Measurements from ENCODE around the gene REPIN1. TPM values are rescaled to one million over a fixed set of nuclear protein-coding genes. Genes with fewer than 3 reads are reported as not detected.

REPIN1 gene
- polyA plus RNA-seq, 3 donors, result 76.5 to 84.8 (median 79.6) TPM

- DNase-seq (ENCODE audit: low read depth in 3 of 3, low spot score in 2 of 3), result no peak
Observed at GRCh38 chr7:150336746-150337145, 31.9 kb upstream of the REPIN1 start.

DNA sequence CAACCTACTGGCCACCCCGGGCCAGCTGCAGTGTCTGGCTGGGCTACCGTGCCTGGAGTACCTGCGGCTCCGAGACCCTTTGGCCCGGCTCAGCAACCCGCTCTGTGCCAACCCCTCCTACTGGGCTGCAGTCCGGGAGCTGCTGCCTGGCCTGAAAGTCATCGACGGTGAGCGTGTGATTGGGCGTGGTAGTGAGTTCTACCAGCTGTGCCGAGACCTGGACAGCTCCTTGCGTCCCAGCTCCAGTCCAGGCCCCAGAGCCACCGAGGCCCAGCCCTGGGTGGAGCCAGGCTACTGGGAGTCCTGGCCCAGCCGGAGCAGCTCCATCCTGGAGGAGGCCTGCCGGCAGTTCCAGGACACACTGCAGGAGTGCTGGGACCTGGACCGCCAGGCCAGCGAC lies 31.4 kb upstream of the REPIN1 start:
- no peak for DNase-seq (ENCODE audit: low read depth in 3 of 3, low spot score in 2 of 3)

DNA sequence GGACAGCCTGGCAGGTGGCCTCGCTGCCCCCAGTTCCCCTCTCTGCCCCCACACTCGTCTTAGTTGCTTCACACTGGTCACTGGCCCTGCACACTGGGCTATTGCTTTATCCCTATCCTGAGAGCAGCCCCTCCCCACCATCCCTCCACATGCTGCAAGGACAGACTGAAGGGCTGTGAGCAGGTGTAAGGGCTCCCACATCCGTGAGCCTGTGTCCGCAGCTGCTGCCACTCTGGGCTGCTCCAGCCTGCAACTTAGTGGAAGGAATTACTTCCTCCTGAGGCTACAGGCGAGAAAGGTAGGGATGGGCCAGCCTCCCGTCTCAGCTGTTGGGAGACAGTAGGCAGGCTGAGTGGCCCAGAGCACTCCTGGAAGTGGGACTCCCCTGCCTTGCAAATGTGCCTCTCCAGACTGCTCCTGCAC lies 31.0 kb upstream of the REPIN1 start:
- no peak for DNase-seq (ENCODE audit: low read depth in 3 of 3, low spot score in 2 of 3)

DNA sequence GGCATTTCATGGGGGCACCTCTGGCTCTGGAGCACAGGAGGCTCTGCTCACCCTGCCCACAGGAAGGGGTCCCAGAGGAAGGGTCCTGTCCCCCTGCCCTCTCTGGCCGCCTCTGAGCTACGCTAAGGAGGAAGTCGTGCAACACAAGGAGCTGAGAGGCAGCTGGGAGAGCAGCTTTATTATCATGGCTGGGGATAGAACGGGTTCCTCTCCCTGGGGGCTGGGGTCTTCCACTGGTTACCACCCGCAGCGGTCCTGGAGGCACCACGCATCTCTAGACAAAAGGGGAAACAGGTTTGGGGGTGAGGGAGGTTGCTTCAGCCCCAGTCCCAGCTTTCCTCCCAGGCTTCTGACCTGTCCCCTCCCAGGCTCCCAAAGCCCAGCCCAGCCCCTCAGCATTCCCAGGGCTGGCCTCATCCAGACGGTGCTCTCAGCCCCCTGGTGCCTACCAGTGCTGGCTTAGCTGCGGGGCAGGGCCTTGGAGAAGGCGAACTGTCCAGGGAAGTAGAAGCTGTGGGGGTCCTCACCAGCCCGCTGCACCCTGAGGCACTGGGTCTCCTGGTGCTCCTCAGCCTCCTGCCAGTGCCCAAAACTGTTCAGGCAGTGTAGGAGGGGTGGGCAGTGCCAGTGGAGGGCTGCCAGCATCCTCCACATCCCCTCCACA lies 30.3 kb upstream of the REPIN1 start:
- no peak for DNase-seq (ENCODE audit: low read depth in 3 of 3, low spot score in 2 of 3)

- DNase-seq (ENCODE audit: low read depth in 3 of 3, low spot score in 2 of 3), result no peak
Observed at GRCh38 chr7:150339409-150339809, 29.2 kb upstream of the REPIN1 start.

DNA sequence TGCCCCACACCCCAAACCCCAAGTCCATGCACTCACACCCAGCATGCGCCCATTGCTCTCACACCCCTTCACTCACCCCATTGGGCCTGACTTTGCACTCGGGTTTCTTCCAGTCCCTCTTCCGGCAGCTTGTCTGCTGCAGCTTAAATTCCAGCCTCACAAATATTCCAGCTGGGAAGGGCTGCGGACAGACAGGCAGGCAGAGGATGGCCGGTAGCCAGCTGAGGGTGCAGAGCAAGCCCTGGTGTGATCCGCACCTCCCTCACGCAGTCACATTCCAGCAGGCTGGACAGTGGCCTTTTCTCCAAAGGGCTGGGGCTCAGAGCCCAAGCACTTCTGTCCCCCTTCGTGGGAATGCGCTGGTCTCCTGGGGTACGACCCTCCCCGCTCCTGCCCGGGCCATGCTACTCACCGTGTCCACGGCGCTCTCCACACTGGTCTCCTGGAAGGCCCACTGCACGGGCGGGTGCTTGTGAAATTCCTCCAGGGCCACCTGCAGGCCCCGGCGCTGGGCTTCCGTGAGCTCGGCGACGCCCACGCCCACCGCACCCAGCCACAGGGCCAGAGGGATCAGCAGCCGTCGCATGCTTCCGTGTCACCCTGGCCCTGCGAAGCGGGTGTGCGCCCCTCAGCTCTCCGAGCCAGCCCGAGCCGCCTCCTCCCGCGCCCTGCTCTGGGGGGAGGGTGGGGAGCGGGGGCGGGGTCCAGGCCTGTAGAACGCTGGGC lies 28.4 kb upstream of the REPIN1 start:
- DNase-seq (ENCODE audit: low read depth in 3 of 3, low spot score in 2 of 3), result no peak

DNA sequence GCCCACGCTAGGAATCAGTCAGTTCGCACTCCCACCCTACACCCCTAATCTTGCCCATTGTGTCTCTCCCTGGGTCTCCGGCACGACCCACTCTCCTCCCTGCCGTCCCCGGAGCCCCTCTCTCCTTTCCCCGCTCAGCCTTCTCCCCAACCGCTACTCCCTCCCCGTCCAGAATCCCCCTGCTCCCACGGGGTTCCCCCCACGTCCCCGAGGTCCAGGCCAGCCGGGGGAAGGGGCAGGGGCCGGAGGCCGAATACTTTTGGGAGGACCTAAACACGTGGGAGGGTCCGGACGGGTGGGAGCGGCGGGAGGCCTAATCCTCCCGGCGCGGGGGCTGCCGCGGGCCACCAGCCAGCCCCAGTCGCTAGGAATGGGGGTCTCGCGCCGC lies 27.8 kb upstream of the REPIN1 start:
- DNase-seq (ENCODE audit: low read depth in 3 of 3, low spot score in 2 of 3), result no peak

DNA sequence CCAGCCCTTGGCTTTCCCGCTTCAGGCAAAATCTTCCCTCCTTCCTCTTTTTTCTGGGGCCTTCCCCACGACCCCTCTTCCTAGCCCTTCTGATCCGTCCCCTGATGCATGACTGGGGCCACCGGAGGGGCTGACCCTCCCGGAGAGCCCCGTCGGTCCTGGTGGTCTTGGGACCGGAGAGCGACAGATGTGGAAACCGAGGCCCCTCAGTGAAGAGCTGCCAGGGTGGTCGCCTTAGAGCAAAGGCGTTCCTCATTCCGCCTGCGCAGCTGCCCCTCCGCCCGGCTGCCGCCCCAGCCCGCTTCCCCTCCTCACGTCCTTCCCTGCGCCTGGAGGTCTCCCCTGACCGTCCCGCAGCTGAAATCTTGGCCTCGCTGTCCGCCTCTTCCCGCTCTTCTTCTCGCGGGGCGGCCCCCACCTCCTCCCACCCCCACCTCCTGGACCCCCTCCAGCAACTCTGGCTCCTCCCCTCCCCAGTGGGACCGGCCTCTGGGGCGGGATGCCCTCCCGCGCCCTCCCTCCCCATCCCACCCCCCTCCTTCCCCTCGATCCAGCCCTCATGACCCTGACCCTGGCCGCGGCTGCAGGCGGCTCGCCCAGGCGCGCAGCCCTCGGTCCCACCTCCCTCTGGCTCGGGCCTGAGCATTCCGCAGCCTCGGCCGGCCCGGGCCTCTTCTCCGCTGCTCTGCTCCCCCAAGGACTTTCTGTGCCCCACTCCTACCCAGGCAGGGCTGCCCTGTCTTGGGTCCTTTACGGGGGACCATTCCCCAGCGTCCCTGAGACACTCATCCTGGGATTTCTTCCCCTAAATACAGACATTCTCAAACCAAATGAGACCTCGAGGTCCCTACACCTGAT lies 27.1 kb upstream of the REPIN1 start, which contains the start of gene RARRES2:
TSS of gene RARRES2 (minus strand) at position 367 of the 858 bp plus-strand sequence. CDS start 1,020 bp downstream, outside the sequence.
- DNase-seq (ENCODE audit: low read depth in 3 of 3, low spot score in 2 of 3), result no peak

DNA sequence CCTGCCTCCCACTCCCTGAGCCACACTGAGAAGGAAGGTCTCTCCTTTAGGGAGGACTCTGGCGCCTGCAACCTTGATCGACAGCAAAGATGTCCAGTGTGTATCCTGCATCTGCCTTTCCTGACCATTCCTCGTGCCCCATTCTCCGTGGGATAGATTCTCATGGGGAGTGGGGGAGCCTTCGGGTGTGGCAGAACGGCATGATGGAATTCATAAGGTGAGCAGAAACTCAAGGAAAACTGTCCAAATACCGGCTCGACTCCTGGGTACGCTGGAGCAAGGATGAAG lies 26.6 kb upstream of the REPIN1 start:
- DNase-seq (ENCODE audit: low read depth in 3 of 3, low spot score in 2 of 3), result no peak

DNA sequence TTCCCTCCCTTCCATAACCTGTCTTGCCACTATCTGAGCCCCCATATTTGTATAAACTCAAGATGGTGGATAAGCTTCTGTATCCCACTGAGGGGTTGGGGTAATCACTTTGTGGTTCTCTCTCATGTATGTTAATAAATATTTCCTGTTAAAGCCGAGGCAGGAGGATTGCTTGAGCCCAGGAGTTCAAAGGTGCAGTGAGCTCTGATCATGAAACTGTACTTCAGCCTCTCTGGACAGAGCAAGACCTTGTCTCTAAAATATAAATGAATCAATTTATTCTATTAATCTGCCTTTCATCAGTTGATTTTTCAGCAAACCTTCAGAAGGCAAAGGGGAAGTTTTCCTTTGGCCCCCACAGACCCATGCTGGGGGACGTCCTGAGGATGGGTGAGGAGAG lies 25.4 kb upstream of the REPIN1 start:
- DNase-seq (ENCODE audit: low read depth in 3 of 3, low spot score in 2 of 3), result no peak

DNA sequence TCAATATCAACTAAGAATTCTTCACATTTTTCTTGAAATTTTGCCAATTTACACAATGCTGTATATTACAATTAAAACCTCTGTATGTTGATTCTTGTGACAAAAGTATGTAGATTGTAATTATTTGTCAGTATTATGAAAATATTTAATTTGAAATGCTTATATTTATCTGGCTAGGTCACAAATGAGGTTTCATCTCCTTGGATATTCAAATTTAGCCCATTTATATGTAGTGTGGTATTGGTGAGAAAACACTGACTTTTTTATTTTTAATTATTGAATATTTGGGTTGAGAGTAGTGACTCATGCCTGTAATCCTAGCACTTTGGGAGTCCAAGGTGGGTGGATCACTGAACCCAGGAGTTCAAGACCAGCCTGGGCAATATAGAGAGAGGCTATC lies 24.3 kb upstream of the REPIN1 start:
- no peak for DNase-seq (ENCODE audit: low read depth in 3 of 3, low spot score in 2 of 3)

DNA sequence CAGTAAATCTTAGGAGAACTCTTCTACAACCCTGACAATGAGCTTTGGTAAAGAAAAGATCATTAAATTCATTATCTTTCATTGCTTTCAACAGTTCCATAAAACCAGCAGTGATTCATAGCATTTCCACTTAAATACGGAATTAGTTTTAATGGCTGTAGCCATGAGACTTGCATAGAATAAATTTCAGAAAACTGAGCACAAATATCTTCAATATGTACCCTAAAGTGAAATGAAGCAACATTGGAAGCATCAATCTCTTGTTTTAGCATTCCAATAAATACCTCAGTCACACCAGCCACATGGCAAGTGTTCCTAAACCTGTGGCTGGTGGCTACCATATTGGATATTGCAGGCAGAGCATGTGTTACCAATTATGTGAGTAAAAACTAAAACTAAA lies 23.6 kb upstream of the REPIN1 start:
- no peak for DNase-seq (ENCODE audit: low read depth in 3 of 3, low spot score in 2 of 3)

GRCh38 chr7:150346922-150347321 lies 21.7 kb upstream of the REPIN1 start:
- DNase-seq (ENCODE audit: low read depth in 3 of 3, low spot score in 2 of 3), result no peak

GRCh38 chr7:150351587-150352194 lies 16.9 kb upstream of the REPIN1 start:
- no peak for DNase-seq (ENCODE audit: low read depth in 3 of 3, low spot score in 2 of 3)

- DNase-seq (ENCODE audit: low read depth in 3 of 3, low spot score in 2 of 3), result no peak
Observed at GRCh38 chr7:150355666-150356059, 13.0 kb upstream of the REPIN1 start.

DNA sequence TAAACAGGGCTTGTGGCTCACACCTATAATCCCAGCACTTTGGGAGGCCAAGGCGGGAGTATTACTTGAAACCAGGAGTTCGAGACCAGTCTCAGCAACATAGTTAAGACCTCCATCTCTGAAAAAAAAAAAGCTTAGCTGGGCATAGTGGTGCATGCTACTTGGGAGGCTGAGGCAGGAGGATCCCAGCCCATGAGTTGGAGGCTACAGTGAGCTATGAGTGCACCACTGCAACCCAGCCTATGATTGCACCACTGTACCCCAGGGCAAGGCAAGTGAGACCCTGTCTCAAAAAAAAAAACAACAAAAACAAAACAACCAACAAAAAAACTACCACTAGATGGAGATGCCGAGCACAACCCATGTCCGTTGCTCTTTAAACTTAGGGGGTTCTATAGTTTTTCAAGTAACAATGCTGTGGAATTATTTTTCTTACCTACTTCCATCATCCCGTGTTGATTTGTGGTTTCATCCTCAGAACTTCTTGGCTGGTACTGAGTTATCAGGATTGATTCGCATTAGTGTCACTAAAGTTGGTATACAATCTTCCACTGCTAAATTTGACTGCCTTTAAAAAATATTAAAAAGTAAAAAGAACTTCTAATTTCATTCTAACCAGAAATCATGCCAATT lies 12.2 kb upstream of the REPIN1 start:
- DNase-seq (ENCODE audit: low read depth in 3 of 3, low spot score in 2 of 3), result no peak

DNA sequence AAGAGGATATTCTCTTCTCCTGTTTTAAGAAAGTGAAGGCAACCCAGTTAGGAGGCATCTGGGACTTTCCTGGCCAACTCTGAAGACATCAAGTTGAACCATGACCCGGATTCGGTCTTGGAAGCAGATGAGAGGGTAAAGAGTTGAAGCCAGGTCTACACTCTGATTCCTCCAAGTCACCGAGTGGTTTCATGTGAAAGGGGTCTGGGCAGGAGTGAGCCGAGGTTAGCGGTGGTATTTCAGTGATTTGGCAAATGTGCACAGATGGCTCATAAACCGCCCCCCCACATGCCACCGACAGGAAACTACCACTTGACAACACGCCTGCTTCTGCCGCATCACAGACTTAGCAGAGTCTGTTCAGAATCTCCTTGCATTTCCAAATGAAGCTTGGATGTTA lies 11.4 kb upstream of the REPIN1 start:
- DNase-seq (ENCODE audit: low read depth in 3 of 3, low spot score in 2 of 3), result no peak

DNA sequence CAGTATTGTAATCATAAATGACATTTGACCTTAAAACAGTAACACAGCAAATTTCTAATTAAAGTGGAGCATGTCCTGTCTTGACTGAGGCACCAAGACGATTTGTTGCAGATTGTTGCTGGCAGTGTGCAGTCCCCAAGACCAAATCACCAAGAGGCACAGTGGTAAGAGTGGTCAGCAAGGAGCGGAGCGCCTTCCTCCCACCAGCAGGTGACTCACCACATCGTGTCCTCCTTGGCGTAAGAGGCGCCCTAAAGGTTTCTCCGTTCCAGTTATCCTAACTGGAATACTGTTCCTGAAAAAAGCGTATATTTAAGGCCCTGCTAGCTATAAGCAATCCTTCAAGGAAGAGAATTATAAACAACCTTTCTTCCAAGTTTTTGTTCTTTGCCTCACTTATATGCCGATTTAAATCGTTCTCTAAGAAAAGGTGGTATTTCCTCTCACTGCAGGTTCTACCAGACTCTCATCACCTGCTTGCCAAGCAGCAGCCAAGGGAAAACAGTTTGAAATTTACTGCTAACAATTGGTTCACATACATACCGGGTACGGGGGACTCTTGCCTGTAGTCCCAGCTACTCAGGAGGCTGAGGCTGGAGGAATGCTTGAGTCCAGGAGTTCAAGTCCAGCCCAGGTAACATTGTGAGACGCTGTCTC lies 10.7 kb upstream of the REPIN1 start:
- no peak for DNase-seq (ENCODE audit: low read depth in 3 of 3, low spot score in 2 of 3)

GRCh38 chr7:150358433-150358832 lies 10.2 kb upstream of the REPIN1 start:
- DNase-seq (ENCODE audit: low read depth in 3 of 3, low spot score in 2 of 3), result no peak

DNA sequence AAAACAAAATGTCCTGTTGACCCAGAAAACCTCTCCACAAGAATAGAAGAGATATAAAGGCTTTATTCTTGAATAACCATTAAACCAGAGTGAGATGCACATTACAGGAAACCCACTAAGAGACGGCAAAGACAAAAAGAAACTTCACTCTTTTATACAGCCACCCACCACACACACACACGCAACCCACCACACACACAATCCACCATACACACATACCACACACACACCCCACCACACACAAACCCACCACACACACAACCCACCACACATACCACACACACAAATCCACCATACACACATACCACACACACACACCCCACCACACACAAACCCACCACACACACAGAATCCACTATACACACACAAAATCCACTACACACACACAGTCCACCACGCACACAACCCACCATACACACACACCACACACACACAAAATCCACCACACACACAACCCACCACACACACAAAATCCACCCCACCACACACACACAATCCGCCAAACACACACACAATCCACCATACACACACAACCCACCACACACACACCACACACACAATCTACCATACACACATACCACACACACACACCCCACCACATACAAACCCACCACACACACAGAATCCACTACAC lies 9.5 kb upstream of the REPIN1 start:
- DNase-seq (ENCODE audit: low read depth in 3 of 3, low spot score in 2 of 3), result no peak
